ENCODE results near the gene HRH3. TPM values are rescaled to one million over a fixed set of nuclear protein-coding genes. Genes with fewer than 3 reads are reported as not detected.
A peak's percentile ranks its signal among the peaks of the same experiment; 100 is the strongest.

Gene HRH3
- total RNA-seq, 1 donor from 2014 or later = not detected

DNA sequence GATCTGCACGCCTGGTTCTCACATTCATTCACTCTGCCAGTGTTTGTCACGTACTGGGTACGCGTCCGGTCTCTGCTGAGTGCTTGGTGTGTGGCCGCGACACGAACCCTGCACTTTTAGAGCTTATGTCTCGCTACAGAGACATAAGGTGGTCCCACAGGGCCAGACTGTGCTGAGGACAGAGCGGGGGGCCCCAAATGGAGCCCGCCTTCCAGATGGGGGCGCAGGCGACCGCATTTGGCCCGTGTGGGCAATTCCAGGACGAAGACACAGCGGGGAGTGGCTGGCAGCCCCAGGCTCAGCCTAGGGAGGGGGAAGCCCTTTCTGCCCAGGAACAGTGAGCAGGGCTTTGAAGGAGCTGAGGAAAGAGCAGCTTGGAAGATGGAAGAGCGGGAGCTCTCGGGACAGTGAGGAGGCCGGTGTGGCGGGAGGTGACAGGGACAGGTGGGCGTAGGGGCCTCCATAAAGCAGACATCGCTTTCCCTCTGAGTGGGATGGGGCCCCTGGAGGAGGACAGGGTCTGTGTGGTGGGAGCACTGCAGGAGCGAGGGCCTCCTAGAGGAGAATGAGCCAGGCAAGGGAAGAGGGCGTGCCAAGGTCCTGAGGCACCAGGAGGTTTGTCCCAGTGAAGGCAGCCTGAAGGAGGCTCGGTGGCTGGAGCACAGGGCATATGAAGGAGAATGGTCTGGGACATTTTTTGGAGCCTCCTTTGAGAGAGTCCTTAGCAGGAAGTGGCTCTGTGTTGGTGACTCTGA, 45.0 kb downstream of the HRH3 start:
- no peak for DNase-seq

DNA sequence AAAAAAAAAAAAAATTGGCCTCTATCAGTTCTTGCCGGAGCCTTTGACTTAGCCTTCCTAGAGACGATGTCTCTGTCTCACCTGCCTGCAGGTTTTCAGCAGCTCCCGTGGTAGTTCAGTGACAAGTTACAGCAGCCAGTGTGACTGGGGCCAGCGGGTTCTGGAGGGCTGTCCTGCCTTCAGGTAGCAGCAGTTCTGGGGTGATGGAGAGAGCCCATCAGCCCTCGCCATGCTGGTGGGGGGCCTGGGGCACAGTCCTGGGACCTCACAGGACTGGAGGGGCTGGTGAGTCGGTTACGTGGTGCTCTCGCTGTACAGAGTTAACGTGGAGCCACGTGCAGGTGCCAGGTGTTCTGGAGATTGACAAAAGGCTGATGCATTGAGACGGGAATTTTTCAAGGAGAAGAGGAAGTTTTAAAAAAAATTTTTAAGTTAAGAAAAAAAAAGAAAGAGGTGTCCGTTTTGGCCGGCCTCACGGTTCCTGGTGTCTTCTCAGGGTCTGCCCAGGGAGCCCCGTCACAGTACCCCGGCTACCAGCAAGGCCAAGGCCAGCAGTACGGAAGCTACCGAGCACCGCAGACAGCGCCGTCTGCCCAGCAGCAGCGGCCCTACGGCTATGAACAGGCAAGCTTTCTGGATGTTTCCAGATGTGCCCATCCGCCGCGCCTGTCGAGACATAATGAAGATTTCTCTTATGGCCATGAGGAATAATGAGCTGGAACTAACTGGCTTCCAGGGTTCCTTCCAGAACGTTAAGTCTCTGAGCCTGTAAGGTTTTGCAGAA, 45.9 kb downstream of the HRH3 start:
- no peak for DNase-seq

DNA sequence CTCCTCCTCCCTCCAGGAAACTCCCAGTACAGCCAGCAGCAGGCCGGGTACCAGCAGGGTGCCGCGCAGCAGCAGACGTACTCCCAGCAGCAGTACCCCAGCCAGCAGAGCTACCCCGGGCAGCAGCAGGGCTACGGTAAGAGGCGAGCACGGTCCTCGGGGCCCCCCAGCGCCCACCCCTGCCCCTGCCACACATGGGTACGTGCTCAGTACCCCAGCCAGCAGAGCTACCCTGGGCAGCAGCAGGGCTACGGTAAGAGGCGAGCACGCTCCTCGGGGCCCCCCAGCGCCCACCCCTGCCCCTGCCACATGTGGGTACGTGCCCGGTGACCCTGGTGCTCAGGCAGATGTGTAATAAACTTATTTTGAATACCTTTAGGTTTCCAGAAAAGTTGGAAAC, 47.4 kb downstream of the HRH3 start:
- DNase-seq = no peak

DNA sequence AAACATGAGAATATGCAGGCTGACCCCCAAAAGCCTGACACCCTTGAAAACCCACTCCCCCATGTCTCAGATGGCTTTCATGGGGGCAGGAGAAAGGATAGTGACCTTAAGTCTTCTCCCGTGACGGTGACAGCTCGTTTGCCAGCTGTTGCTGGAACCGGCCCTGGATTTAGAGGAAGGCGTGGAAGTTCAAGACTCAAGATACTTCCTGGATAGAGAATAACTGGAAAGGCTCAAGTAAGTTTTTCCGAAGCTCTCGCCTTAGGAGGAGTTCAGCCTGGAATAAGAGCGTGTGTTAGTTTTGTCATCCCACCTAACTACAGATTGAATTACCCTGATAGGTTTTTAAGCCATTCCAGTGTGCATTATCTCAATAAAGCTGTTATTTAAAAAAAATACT, 48.8 kb downstream of the HRH3 start:
- DNase-seq = peak; percentile 81

DNA sequence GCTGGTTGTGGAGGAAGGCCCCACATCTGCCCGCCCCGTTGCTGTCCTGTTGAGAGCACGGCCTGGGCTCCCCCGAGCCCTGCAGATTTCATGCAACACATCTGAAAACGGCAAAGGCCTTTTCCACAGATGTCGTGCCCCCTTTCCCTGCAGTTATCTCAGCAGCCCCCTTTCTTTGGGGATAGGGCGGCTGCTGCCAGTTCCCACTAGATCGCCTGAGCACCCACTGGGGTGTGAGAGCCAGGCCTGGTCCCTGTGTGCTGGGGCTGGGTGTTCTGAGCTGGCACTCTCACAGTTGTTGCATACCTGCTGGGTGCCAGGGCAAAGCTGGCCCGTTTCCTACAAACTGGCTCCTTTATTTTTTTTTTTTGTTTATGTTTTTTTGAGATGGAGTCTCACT, 49.5 kb downstream of the HRH3 start:
- no peak for DNase-seq

DNA sequence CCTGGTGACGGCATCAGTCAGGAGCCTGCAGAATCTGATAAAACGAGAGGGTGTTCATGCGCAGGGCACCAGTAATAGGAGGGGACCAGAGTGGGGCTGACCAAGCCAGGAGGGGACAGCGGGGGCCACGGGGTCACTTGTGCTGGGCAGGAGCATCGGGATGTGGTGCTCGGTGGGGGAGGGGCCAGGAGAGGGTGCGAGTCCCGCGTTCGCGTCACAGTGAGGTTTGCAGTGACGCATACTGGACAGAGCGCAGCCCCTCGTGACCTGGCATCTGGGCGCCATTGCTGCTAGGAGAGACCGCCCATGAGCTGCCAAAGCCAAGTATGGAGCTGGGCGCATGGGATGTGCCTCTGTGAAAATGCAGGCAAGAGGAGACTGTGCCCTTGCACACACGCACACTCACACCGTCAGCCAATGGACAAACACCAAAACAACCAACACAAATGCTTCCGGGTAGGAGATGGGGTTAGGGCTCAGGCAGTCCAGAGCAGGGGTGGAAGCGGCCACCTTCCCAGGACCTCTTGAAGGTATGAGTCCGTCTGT, 51.1 kb downstream of the HRH3 start:
- no peak for DNase-seq

DNA sequence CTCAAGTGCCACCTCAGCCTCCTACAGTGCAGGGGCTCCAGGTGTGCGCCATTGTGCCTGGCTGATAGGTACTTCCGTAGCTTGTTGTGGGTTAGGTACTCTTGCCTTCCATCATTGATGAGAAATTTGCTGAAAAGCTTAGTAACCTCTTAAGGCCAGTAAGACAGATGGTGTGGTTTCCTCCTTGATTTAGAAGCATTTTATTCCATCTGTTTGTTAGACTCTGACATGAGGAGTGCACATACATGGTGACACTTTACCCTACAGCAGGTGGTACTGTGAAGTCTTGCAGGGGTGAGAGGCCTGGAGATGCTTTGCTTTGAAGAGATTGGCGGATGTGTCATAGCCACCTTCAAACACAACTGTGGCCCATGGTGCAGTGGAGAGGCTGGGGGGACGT, 52.0 kb downstream of the HRH3 start:
- no peak for DNase-seq

DNA sequence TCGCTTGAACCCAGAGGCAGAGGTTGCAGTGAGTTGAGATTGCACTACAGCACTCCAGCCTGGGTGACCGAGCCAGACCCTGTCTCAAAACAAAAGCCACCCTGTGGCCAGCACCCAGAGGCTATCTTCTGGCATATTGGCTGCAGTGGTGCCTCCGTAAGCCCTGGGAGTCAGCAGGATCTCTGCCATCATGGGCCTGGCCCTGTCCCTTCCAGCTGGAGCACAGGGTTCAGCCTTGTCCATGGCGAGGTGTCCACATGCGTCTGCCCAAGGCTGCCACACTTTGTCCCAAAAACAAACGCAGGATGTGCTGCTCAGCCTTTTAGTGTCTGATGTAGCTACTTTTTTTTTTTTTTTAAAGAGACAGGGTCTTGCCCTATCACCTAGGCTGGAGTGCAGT, 52.6 kb downstream of the HRH3 start:
- peak; percentile 8 for DNase-seq

DNA sequence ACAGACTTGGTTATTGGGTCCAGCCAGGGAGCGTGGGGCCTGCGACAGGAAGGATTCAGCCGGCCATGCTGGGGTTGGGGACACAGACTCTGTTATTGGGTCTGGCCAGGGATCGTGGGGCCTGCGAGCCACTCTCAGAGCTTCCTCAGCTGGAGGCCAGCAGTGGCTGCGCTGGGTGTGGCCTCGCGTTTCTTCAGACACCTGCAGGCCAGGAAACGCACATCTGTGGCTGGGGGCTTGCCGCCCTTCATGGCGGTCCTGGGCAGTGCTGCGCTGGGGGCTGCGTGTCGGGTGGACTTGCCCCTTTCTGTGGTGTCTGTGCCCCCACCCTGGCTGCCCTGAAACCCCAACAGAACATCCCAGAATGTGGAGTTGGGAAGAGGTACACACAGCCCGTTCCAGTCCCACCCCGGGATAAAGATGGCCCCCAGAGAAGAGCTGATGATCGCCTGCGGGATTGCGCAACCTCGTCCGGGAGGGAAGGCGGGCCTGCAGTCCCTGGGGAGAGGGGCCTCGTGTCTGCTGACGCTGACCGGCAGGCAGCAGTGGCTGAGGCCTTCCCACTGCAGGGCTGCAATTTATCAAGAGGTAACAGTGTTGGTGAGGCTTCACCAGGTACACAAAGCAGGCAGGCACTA, 54.2 kb downstream of the HRH3 start:
- no peak for DNase-seq

Other genes starting within 250 kb of the HRH3 start
- gene TAF4, start 154.4 kb downstream of the HRH3 start, total RNA-seq = 3.6 and 7.6 TPM in 2 replicates
- gene LSM14B, start 97.8 kb downstream of the HRH3 start, total RNA-seq = 31.3 and 32.8 TPM in 2 replicates
- gene PSMA7, start 76.9 kb downstream of the HRH3 start, total RNA-seq = 450 and 557 TPM in 2 replicates
- 13.8 and 16.5 TPM in 2 replicates for gene SS18L1, start 76.5 kb downstream of the HRH3 start, total RNA-seq
- gene MTG2, start 37.2 kb downstream of the HRH3 start, total RNA-seq = 19.3 and 26.7 TPM in 2 replicates
- gene OSBPL2, start 18.2 kb upstream of the HRH3 start, total RNA-seq = 28.9 and 35.7 TPM in 2 replicates
- gene ADRM1, start 82.7 kb upstream of the HRH3 start, total RNA-seq = 130 and 158 TPM in 2 replicates
- 55.8 and 127 TPM in 2 replicates for gene LAMA5, start 147.0 kb upstream of the HRH3 start, total RNA-seq
- gene RPS21, start 166.8 kb upstream of the HRH3 start, total RNA-seq = 226 and 1,095 TPM in 2 replicates
- 0.85 and 1.9 TPM in 2 replicates for gene CABLES2, start 187.0 kb upstream of the HRH3 start, total RNA-seq
- not detected in 2 replicates for gene RBBP8NL, start 207.3 kb upstream of the HRH3 start, total RNA-seq

Data from dermis blood vessel endothelial cell (primary cell).